Astrocyte (in vitro differentiated cells and primary cell): ENCODE data around the gene GNMT.

Experiments used
- CTCF ChIP-seq: IDR thresholded peaks from 2 replicates; pipeline ENCODE4 v1.5.1; 2011; ENCODE audit warnings: low read depth, mild to moderate bottlenecking, inconsistent platforms, low read length, moderate library complexity; ENCODE audit not compliant: insufficient read depth
- EZH2 ChIP-seq: IDR thresholded peaks from 2 replicates; pipeline ENCODE4 v1.6.1; 2012; ENCODE audit warnings: mild to moderate bottlenecking, low read length, inconsistent platforms; ENCODE audit not compliant: insufficient read depth

GRCh38 chr6:42921801-42922200 lies 38.8 kb upstream of the GNMT start:
- TF ChIP-seq CTCF (no peak), EZH2 (no peak)
